GM13977 (cell line): ENCODE results near the gene KRT5.
"Not testable (repeated sequence)": the region's sequence is repeated elsewhere in the genome, so short reads cannot be mapped to it uniquely, and the experiment has no call there.

Experiments
- DNase-seq: peaks from one replicate; pipeline ENCODE4 v3.0.0; 2012; ENCODE audit warnings: low spot score
- CTCF ChIP-seq: IDR thresholded peaks from 2 replicates; pipeline ENCODE4 v1.5.1; 2012; ENCODE audit warnings: mild to moderate bottlenecking, control low read depth; ENCODE audit not compliant: insufficient read depth; ENCODE audit errors: extremely low read depth, missing control alignments
- in situ Hi-C: fragments of 300-500 bp; cut with MboI; formaldehyde crosslinking; loops from one replicate; pipeline ENCODE4 v1.12.0; 2022; ENCODE audit warnings: low sequenced_read_pairs, low pct_unique_long_range_greater_than_20kb, mixed read lengths, inconsistent platforms; ENCODE audit not compliant: unreplicated experiment

Gene KRT5

GRCh38 chr12:52488736-52489135 lies 31.5 kb downstream of the KRT5 start:
- no peak for DNase-seq
- no peak for TF ChIP-seq CTCF
- in situ Hi-C loops = no loop called here

- in situ Hi-C loops, DNase-seq: not testable (repeated sequence)
These were observed 32.3 kb downstream of the KRT5 start for GRCh38 chr12:52487744-52488443.

- DNase-seq = no peak
- in situ Hi-C loops = no loop called here
- TF ChIP-seq CTCF = no peak
These were observed 33.0 kb downstream of the KRT5 start for GRCh38 chr12:52487211-52487610.

- TF ChIP-seq CTCF = no peak
- in situ Hi-C loops = no loop called here
- no peak for DNase-seq
These were observed 33.8 kb downstream of the KRT5 start for GRCh38 chr12:52486166-52487105.

- no peak for TF ChIP-seq CTCF
- in situ Hi-C loops = no loop called here
- DNase-seq = no peak
These were observed 40.1 kb downstream of the KRT5 start for GRCh38 chr12:52480073-52480472.

GRCh38 chr12:52477651-52478050 lies 42.5 kb downstream of the KRT5 start:
- no peak for DNase-seq
- no peak for TF ChIP-seq CTCF
- in situ Hi-C loops = no loop called here

GRCh38 chr12:52474212-52474611 lies 46.0 kb downstream of the KRT5 start:
- in situ Hi-C loops = no loop called here
- no peak for TF ChIP-seq CTCF
- DNase-seq = no peak
